ENCODE results near the gene CD300LF.

DNA sequence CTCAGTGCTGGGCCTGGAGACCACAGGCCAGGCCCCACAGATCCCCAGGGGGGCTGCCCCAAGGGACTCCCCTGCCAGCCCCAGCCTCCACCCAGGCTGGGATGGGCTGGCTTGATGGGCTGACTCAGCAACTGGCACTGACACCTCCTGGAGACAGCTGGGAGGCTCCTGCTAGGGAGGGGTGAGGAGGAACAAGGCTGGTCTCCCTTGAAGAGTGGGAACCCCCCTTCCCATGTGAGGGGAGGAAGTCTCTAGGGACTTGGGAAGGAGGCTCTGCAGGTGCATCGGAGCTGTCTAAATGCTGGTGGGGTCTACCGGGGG lies 46.1 kb upstream of the CD300LF start:
- TF ChIP-seq POLR2A (IDR thresholded peaks at IDR 0.05): no peak
- TF ChIP-seq, protein P1, sequence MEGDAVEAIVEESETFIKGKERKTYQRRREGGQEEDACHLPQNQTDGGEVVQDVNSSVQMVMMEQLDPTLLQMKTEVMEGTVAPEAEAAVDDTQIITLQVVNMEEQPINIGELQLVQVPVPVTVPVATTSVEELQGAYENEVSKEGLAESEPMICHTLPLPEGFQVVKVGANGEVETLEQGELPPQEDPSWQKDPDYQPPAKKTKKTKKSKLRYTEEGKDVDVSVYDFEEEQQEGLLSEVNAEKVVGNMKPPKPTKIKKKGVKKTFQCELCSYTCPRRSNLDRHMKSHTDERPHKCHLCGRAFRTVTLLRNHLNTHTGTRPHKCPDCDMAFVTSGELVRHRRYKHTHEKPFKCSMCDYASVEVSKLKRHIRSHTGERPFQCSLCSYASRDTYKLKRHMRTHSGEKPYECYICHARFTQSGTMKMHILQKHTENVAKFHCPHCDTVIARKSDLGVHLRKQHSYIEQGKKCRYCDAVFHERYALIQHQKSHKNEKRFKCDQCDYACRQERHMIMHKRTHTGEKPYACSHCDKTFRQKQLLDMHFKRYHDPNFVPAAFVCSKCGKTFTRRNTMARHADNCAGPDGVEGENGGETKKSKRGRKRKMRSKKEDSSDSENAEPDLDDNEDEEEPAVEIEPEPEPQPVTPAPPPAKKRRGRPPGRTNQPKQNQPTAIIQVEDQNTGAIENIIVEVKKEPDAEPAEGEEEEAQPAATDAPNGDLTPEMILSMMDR (IDR thresholded peaks at IDR 0.05): no peak
- no peak for TF ChIP-seq POLR2AphosphoS5 (IDR thresholded peaks at IDR 0.05)
- TF ChIP-seq EP300 (IDR thresholded peaks at IDR 0.05): no peak
